Astrocyte (in vitro differentiated cells and primary cell): ENCODE data around the gene RANBP17.

ENCODE experiments used
- CTCF ChIP-seq: IDR thresholded peaks from 2 replicates; pipeline ENCODE4 v1.5.1; 2011; ENCODE audit warnings: low read depth, mild to moderate bottlenecking, inconsistent platforms, low read length, moderate library complexity; ENCODE audit not compliant: insufficient read depth
- EZH2 ChIP-seq: IDR thresholded peaks from 2 replicates; pipeline ENCODE4 v1.6.1; 2012; ENCODE audit warnings: mild to moderate bottlenecking, low read length, inconsistent platforms; ENCODE audit not compliant: insufficient read depth

GRCh38 chr5:171080186-171080938 is 218.5 kb downstream of the RANBP17 start:
- TF ChIP-seq CTCF (no peak), EZH2 (no peak)
